HepG2 (cell line): Measurements from ENCODE around the gene CEP76. TPM values are rescaled to one million over a fixed set of nuclear protein-coding genes. Genes with fewer than 3 reads are reported as not detected.

Source experiments
- EP300 ChIP-seq, 3 experiments: sonication (generic) in 1 of 3; formaldehyde crosslinking in 1 of 3; IDR thresholded peaks; 2 replicates each; pipeline versions ENCODE4 v1.5.1 to v1.6.1; 2011 to 2020; ENCODE audit warnings: low read depth in 2 of 3, low read length in 2 of 3, borderline replicate concordance in 1 of 3, improper control_type of control experiment in 1 of 3, mild to moderate bottlenecking in 1 of 3, missing genetic modification reagents in 1 of 3, moderate library complexity in 1 of 3
- HOXA3 ChIP-seq: sonication (generic); formaldehyde crosslinking; IDR thresholded peaks from 2 replicates; pipeline ENCODE4 v1.5.0; 2020; ENCODE audit warnings: missing genetic modification reagents
- MTA1 ChIP-seq: sonication (generic); formaldehyde crosslinking; IDR thresholded peaks from 2 replicates; pipeline ENCODE4 v1.4.0; 2020; ENCODE audit warnings: missing genetic modification reagents, mild to moderate bottlenecking, borderline replicate concordance
- NRL ChIP-seq: sonication (generic); formaldehyde crosslinking; IDR thresholded peaks from 2 replicates; pipeline ENCODE4 v1.5.0; 2020; ENCODE audit warnings: missing genetic modification reagents, mild to moderate bottlenecking, moderate library complexity, borderline replicate concordance
- PAF1 ChIP-seq: IDR thresholded peaks from 2 replicates; pipeline ENCODE4 v1.6.1; 2016; ENCODE audit warnings: missing genetic modification reagents, missing compliant biosample characterization
- PHF5A ChIP-seq: IDR thresholded peaks from one replicate; pipeline ENCODE4 v1.6.1; 2018; ENCODE audit warnings: low read depth, missing genetic modification reagents; ENCODE audit not compliant: unreplicated experiment
- SP2 ChIP-seq: sonication (generic); formaldehyde crosslinking; IDR thresholded peaks from 2 replicates; pipeline ENCODE4 v1.5.1; 2020; ENCODE audit warnings: mild to moderate bottlenecking, missing genetic modification reagents
- ZGPAT ChIP-seq: IDR thresholded peaks from 2 replicates; pipeline ENCODE4 v1.6.1; 2016; ENCODE audit warnings: mild to moderate bottlenecking
- ZNF274 ChIP-seq: sonication (generic); formaldehyde crosslinking; IDR thresholded peaks from 2 replicates; pipeline ENCODE4 v1.5.1; 2020; ENCODE audit warnings: mild to moderate bottlenecking, missing genetic modification reagents
- ZNF678 ChIP-seq: sonication (generic); formaldehyde crosslinking; IDR thresholded peaks from 2 replicates; pipeline ENCODE4 v1.4.0; 2020; ENCODE audit warnings: mild to moderate bottlenecking, missing genetic modification reagents
- ZNF780A ChIP-seq: sonication (generic); formaldehyde crosslinking; IDR thresholded peaks from 2 replicates; pipeline ENCODE4 v1.8.0; 2022; ENCODE audit warnings: mild to moderate bottlenecking, missing genetic modification reagents, moderate library complexity
- ZNF782 ChIP-seq: sonication (generic); formaldehyde crosslinking; IDR thresholded peaks from 2 replicates; pipeline ENCODE4 v1.4.0; 2020; ENCODE audit warnings: missing genetic modification reagents, mild to moderate bottlenecking, borderline replicate concordance
- polyA plus RNA-seq, 8 experiments: library from polyadenylated mRNA; depleted of rRNA in 3 of 8; stranded (reverse) in 7 of 8; unstranded in 1 of 8; fragments of >200 nt; fragmentation: Illumina TruSeq in 4 of 8; extraction: Trizol in 4 of 8; gene quantifications; 2 replicates each; pipeline versions ENCODE4 v1.2.1 to v1.2.3, GENCODE V29; 2011 to 2016; ENCODE audit warnings: low read depth in 4 of 8, missing spikeins in 1 of 8, mixed read lengths in 1 of 8; ENCODE audit not compliant: insufficient read depth in 1 of 8
- total RNA-seq, 5 experiments: library from RNA; depleted of rRNA; stranded (reverse); fragments of >200 nt; fragmentation: Illumina TruSeq; extraction: Trizol; gene quantifications; 2 replicates each; pipeline ENCODE4 v1.2.3, GENCODE V29; 2016; ENCODE audit warnings: low read depth in 1 of 5
- TF ChIP-seq, protein P1 (sequence below), 2 experiments: fragments of 450-650 bp in 1 of 2; sonication (generic) in 1 of 2; formaldehyde crosslinking in 1 of 2; IDR thresholded peaks; 2 replicates each; pipeline versions ENCODE4 v1.6.1 to v1.8.0; 2016 to 2022; ENCODE audit warnings: antibody characterized with exemption in 1 of 2, mild to moderate bottlenecking in 1 of 2, missing genetic modification reagents in 1 of 2

CEP76 gene
- total and polyA plus RNA-seq, 2 of the 13 experiments (the other 11 are each of a cell fraction or from before 2014, with no cell fraction given), result 13.9 to 15.1 TPM

DNA sequence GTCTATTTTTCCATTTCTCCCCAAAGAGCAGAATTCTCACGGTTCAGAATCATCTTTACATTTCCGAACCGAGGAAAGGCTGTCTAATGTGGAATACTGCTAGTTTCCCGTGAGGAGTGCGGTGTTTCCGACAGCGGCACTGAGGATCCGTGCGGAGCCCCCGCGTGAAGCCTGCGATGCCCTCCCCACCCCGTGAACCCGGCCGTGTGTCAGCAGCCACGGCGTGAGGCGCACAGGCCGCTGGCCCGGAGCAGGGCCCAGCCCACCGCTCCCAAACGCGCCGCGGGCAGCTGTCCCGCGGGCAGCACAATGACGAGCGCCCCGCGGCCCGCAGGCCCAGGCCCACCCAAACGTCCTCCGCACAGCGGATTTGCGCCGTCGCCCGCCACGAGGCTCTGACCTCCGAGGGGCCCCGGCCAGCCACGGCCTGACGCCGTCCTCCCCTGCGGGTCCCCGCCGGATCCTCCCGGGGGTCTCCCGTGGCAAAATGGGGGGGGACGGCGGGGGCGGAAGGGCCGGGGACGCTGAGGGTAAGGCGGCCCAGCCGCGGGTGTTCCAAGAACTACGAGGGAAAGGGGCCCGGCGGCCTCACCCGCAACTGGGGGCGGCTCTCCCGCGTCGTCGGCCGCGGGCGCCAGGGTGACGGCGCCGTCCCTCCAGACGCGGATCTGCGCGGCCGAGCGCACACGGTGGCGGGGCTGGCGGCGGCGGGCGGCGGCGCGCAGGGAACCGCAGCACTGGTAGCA is 45.4 kb downstream of the CEP76 start (continued):
- TF ChIP-seq SP2 (CRISPR knock-in tag) (no peak), ZGPAT (CRISPR knock-in tag) (peak; percentile 67; the same call in 1 of the 2 replicates), PHF5A (CRISPR knock-in tag) (no peak), HOXA3 (CRISPR knock-in tag) (0 out of 2 replicates have a peak, but pooled peaks have one; percentile 17), ZNF780A (CRISPR knock-in tag) (no peak), MTA1 (peak; percentile 80; the same call in 1 of the 2 replicates), ZNF782 (CRISPR knock-in tag) (no peak), PAF1 (CRISPR knock-in tag) (no peak), ZNF678 (CRISPR knock-in tag) (no peak; the same call in 1 of the 2 replicates), NRL (CRISPR knock-in tag) (0 out of 2 replicates have a peak, but pooled peaks have one; percentile 40), EP300 (IDR thresholded peaks at IDR 0.05; ENCODE audit: low read depth in 2 of 2, low read length in 2 of 2) (no peak), EP300 (CRISPR knock-in tag; IDR thresholded peaks at IDR 0.05; ENCODE audit: borderline replicate concordance) (no peak), ZNF274 (CRISPR knock-in tag) (peak; percentile 66; the same call in 1 of the 2 replicates)
- TF ChIP-seq, protein P1, sequence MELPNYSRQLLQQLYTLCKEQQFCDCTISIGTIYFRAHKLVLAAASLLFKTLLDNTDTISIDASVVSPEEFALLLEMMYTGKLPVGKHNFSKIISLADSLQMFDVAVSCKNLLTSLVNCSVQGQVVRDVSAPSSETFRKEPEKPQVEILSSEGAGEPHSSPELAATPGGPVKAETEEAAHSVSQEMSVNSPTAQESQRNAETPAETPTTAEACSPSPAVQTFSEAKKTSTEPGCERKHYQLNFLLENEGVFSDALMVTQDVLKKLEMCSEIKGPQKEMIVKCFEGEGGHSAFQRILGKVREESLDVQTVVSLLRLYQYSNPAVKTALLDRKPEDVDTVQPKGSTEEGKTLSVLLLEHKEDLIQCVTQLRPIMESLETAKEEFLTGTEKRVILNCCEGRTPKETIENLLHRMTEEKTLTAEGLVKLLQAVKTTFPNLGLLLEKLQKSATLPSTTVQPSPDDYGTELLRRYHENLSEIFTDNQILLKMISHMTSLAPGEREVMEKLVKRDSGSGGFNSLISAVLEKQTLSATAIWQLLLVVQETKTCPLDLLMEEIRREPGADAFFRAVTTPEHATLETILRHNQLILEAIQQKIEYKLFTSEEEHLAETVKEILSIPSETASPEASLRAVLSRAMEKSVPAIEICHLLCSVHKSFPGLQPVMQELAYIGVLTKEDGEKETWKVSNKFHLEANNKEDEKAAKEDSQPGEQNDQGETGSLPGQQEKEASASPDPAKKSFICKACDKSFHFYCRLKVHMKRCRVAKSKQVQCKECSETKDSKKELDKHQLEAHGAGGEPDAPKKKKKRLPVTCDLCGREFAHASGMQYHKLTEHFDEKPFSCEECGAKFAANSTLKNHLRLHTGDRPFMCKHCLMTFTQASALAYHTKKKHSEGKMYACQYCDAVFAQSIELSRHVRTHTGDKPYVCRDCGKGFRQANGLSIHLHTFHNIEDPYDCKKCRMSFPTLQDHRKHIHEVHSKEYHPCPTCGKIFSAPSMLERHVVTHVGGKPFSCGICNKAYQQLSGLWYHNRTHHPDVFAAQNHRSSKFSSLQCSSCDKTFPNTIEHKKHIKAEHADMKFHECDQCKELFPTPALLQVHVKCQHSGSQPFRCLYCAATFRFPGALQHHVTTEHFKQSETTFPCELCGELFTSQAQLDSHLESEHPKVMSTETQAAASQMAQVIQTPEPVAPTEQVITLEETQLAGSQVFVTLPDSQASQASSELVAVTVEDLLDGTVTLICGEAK (IDR thresholded peaks at IDR 0.05), result no peak
- TF ChIP-seq, protein P1 (CRISPR knock-in tag; IDR thresholded peaks at IDR 0.05), result peak; percentile 38; the same call in 1 of the 2 replicates
